Progenitor cell of endocrine pancreas (in vitro differentiated cells): ENCODE data around the gene IGFBP4. TPM values are rescaled to one million over a fixed set of nuclear protein-coding genes. Genes with fewer than 3 reads are reported as not detected.

Source experiments
- DNase-seq: peaks from one replicate; pipeline ENCODE4 v3.0.0; 2021; ENCODE audit warnings: low spot score; ENCODE audit not compliant: unreplicated experiment
- H3K27ac Mint-ChIP-seq: 2 replicates; pipeline ENCODE4 v1.8.0; 2021; ENCODE audit warnings: mild to moderate bottlenecking, moderate library complexity, mixed read lengths
- H3K27me3 Mint-ChIP-seq: 2 replicates; pipeline ENCODE4 v1.8.0; 2021; ENCODE audit warnings: mixed read lengths
- H3K36me3 Mint-ChIP-seq: 2 replicates; pipeline ENCODE4 v1.8.0; 2022; ENCODE audit warnings: mixed read lengths; ENCODE audit not compliant: insufficient read depth
- H3K4me1 Mint-ChIP-seq: 2 replicates; pipeline ENCODE4 v1.8.0; 2021; ENCODE audit warnings: low read depth, mixed read lengths
- H3K4me3 Mint-ChIP-seq: 2 replicates; pipeline ENCODE4 v1.8.0; 2021; ENCODE audit warnings: low read depth, mild to moderate bottlenecking, moderate library complexity, mixed read lengths
- H3K9me3 Mint-ChIP-seq: 2 replicates; pipeline ENCODE4 v1.8.0; 2021; ENCODE audit warnings: low read depth, mixed read lengths
- CTCF ChIP-seq: fragments of 200-600 bp; sonication (generic); IDR thresholded peaks from one replicate; pipeline ENCODE4 v1.5.0; 2021; ENCODE audit warnings: antibody characterized with exemption, mild to moderate bottlenecking; ENCODE audit not compliant: unreplicated experiment
- total RNA-seq: library from RNA; stranded (reverse); gene quantifications from 2 replicates; pipeline ENCODE4 v1.2.1, GENCODE V29; 2021

The IGFBP4 gene
- total RNA-seq, 1 donor from 2014 or later: 3.6 TPM

- Mint-ChIP-seq H3K27me3 (peaks cover 31% of the 10 kb centered on the region), H3K4me3 (no peak overlapping the region), H3K27ac (no peak overlapping the region), H3K4me1 (peaks cover 3% of the 10 kb centered on the region), H3K36me3 (no peaks in the 10 kb centered on the region), H3K9me3 (no peaks in the 10 kb centered on the region)
- TF ChIP-seq CTCF: no peak
- no peak for DNase-seq
These were observed 44.2 kb downstream of the IGFBP4 start for GRCh38 chr17:40487371-40488020.

GRCh38 chr17:40490289-40490853 is 47.1 kb downstream of the IGFBP4 start:
- Mint-ChIP-seq H3K9me3 (no peaks in the 10 kb centered on the region), H3K27me3 (peaks cover 25% of the 10 kb centered on the region), H3K27ac (no peak overlapping the region), H3K36me3 (no peaks in the 10 kb centered on the region), H3K4me1 (peaks cover 3% of the 10 kb centered on the region), H3K4me3 (no peak overlapping the region)
- DNase-seq: no peak
- no peak for TF ChIP-seq CTCF

GRCh38 chr17:40490982-40491381 is 47.7 kb downstream of the IGFBP4 start:
- no peak for DNase-seq
- Mint-ChIP-seq H3K27me3 (peaks cover 22% of the 10 kb centered on the region), H3K9me3 (no peaks in the 10 kb centered on the region), H3K36me3 (no peaks in the 10 kb centered on the region), H3K27ac (no peak overlapping the region), H3K4me3 (no peak overlapping the region), H3K4me1 (peaks cover 3% of the 10 kb centered on the region)
- TF ChIP-seq CTCF: no peak

GRCh38 chr17:40491486-40491885 is 48.2 kb downstream of the IGFBP4 start:
- no peak for DNase-seq
- Mint-ChIP-seq H3K4me3 (no peak overlapping the region), H3K4me1 (peaks cover 3% of the 10 kb centered on the region), H3K9me3 (no peaks in the 10 kb centered on the region), H3K27ac (no peak overlapping the region), H3K36me3 (no peaks in the 10 kb centered on the region), H3K27me3 (peaks cover 17% of the 10 kb centered on the region)
- no peak for TF ChIP-seq CTCF

- H3K27ac Mint-ChIP-seq: no peak overlapping the region
These were observed 50.4 kb downstream of the IGFBP4 start for GRCh38 chr17:40493697-40494096.

More at GRCh38 chr17:40493697-40494096, 50.4 kb downstream of the IGFBP4 start:
- Mint-ChIP-seq H3K36me3 (no peaks in the 10 kb centered on the region), H3K27me3 (peaks cover 13% of the 10 kb centered on the region), H3K4me3 (no peak overlapping the region), H3K9me3 (no peaks in the 10 kb centered on the region), H3K4me1 (peaks cover 3% of the 10 kb centered on the region)
- DNase-seq: no peak
- TF ChIP-seq CTCF: no peak
